ENCODE data around the gene CYP3A5. TPM values are rescaled to one million over a fixed set of nuclear protein-coding genes. Genes with fewer than 3 reads are reported as not detected.

The CYP3A5 gene
- total and polyA plus RNA-seq, 11 donors = 0.06 to 0.52 (median 0.23) TPM; not detected in 6

DNA sequence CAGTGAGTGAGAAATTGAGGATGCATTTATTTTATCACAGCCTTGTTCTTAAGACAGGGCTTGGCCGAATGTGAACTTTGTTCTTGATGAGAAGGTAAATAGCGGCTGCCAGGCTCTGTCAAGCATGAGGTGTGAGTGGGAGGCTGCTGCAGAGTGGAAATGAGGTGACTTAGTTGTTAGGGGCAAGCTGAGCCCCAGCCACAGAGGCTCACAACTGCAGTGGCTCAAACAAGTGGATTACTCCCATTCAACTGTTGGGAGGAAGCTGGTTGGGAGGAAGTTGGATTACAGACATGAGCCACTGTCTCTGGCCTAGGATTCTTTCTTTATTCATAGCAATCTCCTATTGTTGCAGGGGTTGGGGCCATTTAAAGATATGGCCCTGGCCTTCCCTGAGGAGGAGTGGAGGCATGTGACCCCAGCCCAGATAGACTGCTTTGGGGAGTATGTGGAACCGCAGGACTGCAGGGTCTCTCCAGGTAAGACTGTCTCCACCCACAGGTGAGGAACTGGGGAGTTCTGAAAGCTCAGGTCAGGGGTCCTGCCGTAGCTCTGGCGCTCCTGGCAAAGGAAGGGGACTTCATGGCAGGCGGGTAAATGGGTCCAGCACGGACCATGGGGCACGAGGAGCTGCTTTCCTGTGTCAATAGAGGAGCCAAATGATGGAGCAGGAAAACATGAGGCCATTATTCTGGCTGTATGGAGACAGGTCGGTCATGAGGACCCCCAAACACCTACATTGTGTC lies 55.9 kb downstream of the CYP3A5 start:
- no peaks in the 10 kb centered on the region for H3K27me3 ChIP-seq
- intact Hi-C loops (cut with DNase I) = loop anchor here in 1 of 10 donors (10.0 kb wide), 1 partner anchor 109 kb away; no protein-coding TSS in a partner anchor
- no peak for ATAC-seq
- peaks cover 0 to 6% (median 0%) of the 10 kb centered on the region in 12 donors for H3K4me1 ChIP-seq
- H3K4me3 ChIP-seq = no peak overlapping the region
- H3K9me3 ChIP-seq = no peaks in the 10 kb centered on the region
- 91 to 92% (median 91%) methylated on average over 9 of the region's 9 CpGs for WGBS, 4 donors
- H3K36me3 ChIP-seq = peaks cover 0 to 100% (median 100%) of the 10 kb centered on the region in 9 donors
- H3K27ac ChIP-seq = peak overlapping the region in 1 of 12 donors; percentile 48
- DNase-seq = no peak
- TF ChIP-seq, protein P1, sequence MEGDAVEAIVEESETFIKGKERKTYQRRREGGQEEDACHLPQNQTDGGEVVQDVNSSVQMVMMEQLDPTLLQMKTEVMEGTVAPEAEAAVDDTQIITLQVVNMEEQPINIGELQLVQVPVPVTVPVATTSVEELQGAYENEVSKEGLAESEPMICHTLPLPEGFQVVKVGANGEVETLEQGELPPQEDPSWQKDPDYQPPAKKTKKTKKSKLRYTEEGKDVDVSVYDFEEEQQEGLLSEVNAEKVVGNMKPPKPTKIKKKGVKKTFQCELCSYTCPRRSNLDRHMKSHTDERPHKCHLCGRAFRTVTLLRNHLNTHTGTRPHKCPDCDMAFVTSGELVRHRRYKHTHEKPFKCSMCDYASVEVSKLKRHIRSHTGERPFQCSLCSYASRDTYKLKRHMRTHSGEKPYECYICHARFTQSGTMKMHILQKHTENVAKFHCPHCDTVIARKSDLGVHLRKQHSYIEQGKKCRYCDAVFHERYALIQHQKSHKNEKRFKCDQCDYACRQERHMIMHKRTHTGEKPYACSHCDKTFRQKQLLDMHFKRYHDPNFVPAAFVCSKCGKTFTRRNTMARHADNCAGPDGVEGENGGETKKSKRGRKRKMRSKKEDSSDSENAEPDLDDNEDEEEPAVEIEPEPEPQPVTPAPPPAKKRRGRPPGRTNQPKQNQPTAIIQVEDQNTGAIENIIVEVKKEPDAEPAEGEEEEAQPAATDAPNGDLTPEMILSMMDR (IDR thresholded peaks at IDR 0.05) = no peak
- no peak for TF ChIP-seq POLR2A (IDR thresholded peaks at IDR 0.05)

DNA sequence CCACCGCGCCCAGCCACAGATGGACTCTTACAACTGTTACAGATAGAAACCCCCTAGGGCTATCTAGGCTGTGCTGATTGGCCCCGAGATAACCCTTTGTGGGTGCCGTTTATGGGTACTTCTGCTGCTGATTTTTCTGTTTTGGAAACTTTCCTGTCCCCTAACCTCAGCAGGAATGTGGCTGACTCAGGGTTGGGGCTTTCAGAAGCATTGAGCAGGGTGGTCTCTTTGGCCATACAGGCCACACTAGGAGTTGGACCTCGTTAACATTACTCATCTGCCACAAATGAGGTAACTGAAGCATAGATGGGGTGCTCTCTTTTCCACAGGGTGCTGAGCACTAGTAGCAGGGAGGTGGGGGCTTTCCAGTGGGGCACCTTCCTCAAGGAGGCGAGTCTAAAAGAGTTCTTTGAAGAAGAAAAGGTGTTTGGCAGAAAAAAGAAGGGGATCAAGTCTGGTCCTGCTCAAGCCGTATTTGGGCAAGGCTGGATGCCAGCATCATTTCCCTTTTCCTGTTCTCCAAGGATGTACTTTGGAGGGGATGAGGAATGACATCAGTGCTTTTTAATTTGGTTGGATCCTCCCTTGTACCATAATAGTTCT lies 56.6 kb downstream of the CYP3A5 start:
- Histone ChIP-seq H3K4me1 (peaks cover 0 to 12% (median under 1%) of the 10 kb centered on the region in 12 donors), H3K9me3 (no peaks in the 10 kb centered on the region), H3K4me3 (no peak overlapping the region), H3K27me3 (no peaks in the 10 kb centered on the region), H3K27ac (no peak overlapping the region), H3K36me3 (peaks cover 0 to 100% (median 98%) of the 10 kb centered on the region in 9 donors)
- TF ChIP-seq POLR2A (IDR thresholded peaks at IDR 0.05) = no peak
- TF ChIP-seq, protein P1 (IDR thresholded peaks at IDR 0.05) = no peak
- no peak for DNase-seq
- intact Hi-C loops (cut with DNase I) = loop anchor here in 1 of 10 donors (10.0 kb wide), 1 partner anchor 108 kb away; no protein-coding TSS in a partner anchor
- WGBS, 4 donors = 83 to 88% (median 84%) methylated on average over 7 of the region's 7 CpGs
- no peak for ATAC-seq

DNA sequence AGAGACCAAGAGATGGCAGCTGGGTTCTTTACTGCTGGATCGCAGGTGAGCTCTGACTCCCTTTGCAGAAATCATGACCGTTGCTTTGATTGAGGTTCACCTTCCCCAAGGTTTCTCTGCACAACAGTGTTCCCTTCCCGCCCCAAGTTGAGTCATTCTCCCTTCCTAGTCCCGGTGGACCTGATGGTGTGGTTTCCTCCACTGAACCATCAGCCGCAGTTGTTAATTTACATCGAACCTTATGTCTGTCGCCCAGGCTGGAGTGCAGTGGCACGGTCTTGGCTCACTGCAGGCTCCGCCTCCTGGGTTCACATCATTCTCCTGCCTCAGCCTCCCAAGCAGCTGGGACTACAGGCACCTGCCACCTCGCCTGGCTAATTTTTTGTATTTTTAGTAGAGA lies 57.2 kb downstream of the CYP3A5 start:
- intact Hi-C loops (cut with DNase I) = loop anchor here in 1 of 10 donors (10.0 kb wide), 1 partner anchor 108 kb away; no protein-coding TSS in a partner anchor
- Histone ChIP-seq H3K4me3 (no peak overlapping the region), H3K27ac (no peak overlapping the region), H3K36me3 (peaks cover 0 to 95% (median 93%) of the 10 kb centered on the region in 9 donors), H3K4me1 (peaks cover 0 to 18% (median 6%) of the 10 kb centered on the region in 12 donors), H3K9me3 (no peaks in the 10 kb centered on the region), H3K27me3 (no peaks in the 10 kb centered on the region)
- ATAC-seq (no peak), DNase-seq (no peak)
- WGBS, 4 donors = 94 to 96% (median 94%) methylated on average over 10 of the region's 10 CpGs
- no peak for TF ChIP-seq POLR2A (IDR thresholded peaks at IDR 0.05)
- TF ChIP-seq, protein P1 (IDR thresholded peaks at IDR 0.05) = no peak

DNA sequence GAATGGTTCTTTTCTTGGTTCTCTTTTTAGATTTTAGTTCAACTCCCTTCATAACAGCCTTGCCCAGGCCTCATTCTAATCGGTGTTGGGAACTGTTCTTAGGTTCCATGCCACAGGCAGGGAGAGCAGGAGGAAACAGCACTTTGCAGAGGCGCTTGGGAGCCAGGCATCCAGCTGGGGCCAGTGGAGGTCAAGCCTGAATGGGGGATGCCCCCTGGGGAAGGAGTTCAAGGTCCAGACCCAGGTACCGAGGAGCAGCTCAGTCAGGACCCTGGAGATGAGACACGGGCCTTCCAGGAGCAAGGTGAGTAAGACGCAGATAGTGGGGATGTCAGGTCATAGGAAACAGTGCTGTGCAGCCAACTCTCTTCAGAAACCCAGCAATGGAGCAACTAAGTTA lies 58.5 kb downstream of the CYP3A5 start:
- peaks cover 0 to 22% (median 11%) of the 10 kb centered on the region in 12 donors for H3K4me1 ChIP-seq
- no peaks in the 10 kb centered on the region for H3K9me3 ChIP-seq
- WGBS, 4 donors = 88 to 96% (median 93%) methylated on average over 5 of the region's 5 CpGs
- intact Hi-C loops (cut with DNase I) = loop anchor here in 1 of 10 donors (10.0 kb wide), 1 partner anchor 106 kb away; no protein-coding TSS in a partner anchor
- H3K36me3 ChIP-seq = peaks cover 0 to 82% (median 80%) of the 10 kb centered on the region in 9 donors
- H3K4me3 ChIP-seq = no peak overlapping the region
- H3K27me3 ChIP-seq = no peaks in the 10 kb centered on the region
- DNase-seq (no peak), ATAC-seq (no peak)
- no peak overlapping the region for H3K27ac ChIP-seq
- TF ChIP-seq, protein P1 (IDR thresholded peaks at IDR 0.05) = no peak
- TF ChIP-seq POLR2A (IDR thresholded peaks at IDR 0.05) = no peak
